SJCRH30 (cell line): ENCODE measurements around the gene RNASE12. TPM values are rescaled to one million over a fixed set of nuclear protein-coding genes. Genes with fewer than 3 reads are reported as not detected.
"Not testable (repeated sequence)": the region's sequence is repeated elsewhere in the genome, so short reads cannot be mapped to it uniquely, and the experiment has no call there.

Experiments used
- DNase-seq, 2 experiments: peaks; one replicate each; pipeline ENCODE4 v3.0.0-alpha.2; 2015 to 2020
- H3K27ac ChIP-seq: fragments of 250-450 bp; sonication (Bioruptor Pico); 2 replicates; pipeline ENCODE4 v1.5.1; 2020; ENCODE audit warnings: mild to moderate bottlenecking, moderate library complexity
- H3K27me3 ChIP-seq: fragments of 250-450 bp; sonication (Bioruptor Pico); 2 replicates; pipeline ENCODE4 v1.5.1; 2020; ENCODE audit warnings: mild to moderate bottlenecking, moderate library complexity
- H3K36me3 ChIP-seq: fragments of 250-450 bp; sonication (Bioruptor Pico); 2 replicates; pipeline ENCODE4 v1.5.1; 2020; ENCODE audit warnings: mild to moderate bottlenecking, moderate library complexity
- H3K4me1 ChIP-seq: fragments of 250-450 bp; sonication (Bioruptor Pico); 2 replicates; pipeline ENCODE4 v1.5.1; 2020; ENCODE audit warnings: mild to moderate bottlenecking, moderate library complexity
- H3K4me3 ChIP-seq: fragments of 250-450 bp; sonication (Bioruptor Pico); 2 replicates; pipeline ENCODE4 v1.5.1; 2020; ENCODE audit warnings: mild to moderate bottlenecking, moderate library complexity
- H3K9me3 ChIP-seq: fragments of 250-450 bp; sonication (Bioruptor Pico); replicated peaks from 2 replicates; pipeline ENCODE4 v1.5.1; 2020; ENCODE audit warnings: mild to moderate bottlenecking, moderate library complexity
- total RNA-seq: library from RNA; depleted of rRNA; stranded (reverse); fragments of >200 nt; shearing (Covaris generic); gene quantifications from 2 replicates; pipeline ENCODE4 v1.2.3, GENCODE V29; 2014

RNASE12 gene
- total RNA-seq, 1 experiment from 2014 or later, result not detected

- no peaks in the 10 kb centered on the region for H3K4me1 ChIP-seq
- H3K27ac ChIP-seq, result no peak overlapping the region
- no peak for DNase-seq
- H3K4me3 ChIP-seq, result no peak overlapping the region
- H3K9me3 ChIP-seq, result no peaks in the 10 kb centered on the region
- H3K27me3 ChIP-seq, result no peaks in the 10 kb centered on the region
- H3K36me3 ChIP-seq, result no peaks in the 10 kb centered on the region
Measured at GRCh38 chr14:20620798-20621478, 29.8 kb upstream of the RNASE12 start.

- H3K27ac ChIP-seq, H3K4me3 ChIP-seq, H3K4me1 ChIP-seq, DNase-seq, H3K9me3 ChIP-seq, H3K27me3 ChIP-seq, H3K36me3 ChIP-seq: not testable (repeated sequence)
Measured at GRCh38 chr14:20619688-20620087, 28.5 kb upstream of the RNASE12 start.

DNA sequence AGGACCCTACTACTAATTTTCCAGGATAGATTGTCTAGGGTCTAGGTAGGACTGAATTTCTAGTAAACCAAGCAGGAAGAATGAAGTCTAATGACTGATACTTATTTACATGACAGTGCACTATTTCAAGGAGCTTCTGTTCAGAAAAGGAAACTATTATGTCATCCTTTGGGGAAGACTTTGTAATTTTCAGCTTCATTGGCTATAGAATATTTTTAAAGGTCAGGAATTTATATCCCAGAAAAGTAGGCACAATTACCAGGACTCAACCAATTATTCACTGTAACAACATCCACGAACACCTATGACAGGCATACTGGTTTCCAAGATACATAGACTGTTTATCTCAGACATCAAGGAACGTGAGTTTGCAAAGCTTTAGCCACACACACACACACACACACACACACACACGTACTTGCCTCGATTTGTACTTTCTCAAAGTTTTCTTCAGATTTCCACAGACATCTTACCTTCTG, 27.1 kb upstream of the RNASE12 start:
- Histone ChIP-seq H3K36me3 (no peaks in the 10 kb centered on the region), H3K4me3 (no peak overlapping the region), H3K4me1 (no peaks in the 10 kb centered on the region), H3K27ac (no peak overlapping the region), H3K27me3 (no peaks in the 10 kb centered on the region), H3K9me3 (no peaks in the 10 kb centered on the region)
- DNase-seq, result no peak

DNA sequence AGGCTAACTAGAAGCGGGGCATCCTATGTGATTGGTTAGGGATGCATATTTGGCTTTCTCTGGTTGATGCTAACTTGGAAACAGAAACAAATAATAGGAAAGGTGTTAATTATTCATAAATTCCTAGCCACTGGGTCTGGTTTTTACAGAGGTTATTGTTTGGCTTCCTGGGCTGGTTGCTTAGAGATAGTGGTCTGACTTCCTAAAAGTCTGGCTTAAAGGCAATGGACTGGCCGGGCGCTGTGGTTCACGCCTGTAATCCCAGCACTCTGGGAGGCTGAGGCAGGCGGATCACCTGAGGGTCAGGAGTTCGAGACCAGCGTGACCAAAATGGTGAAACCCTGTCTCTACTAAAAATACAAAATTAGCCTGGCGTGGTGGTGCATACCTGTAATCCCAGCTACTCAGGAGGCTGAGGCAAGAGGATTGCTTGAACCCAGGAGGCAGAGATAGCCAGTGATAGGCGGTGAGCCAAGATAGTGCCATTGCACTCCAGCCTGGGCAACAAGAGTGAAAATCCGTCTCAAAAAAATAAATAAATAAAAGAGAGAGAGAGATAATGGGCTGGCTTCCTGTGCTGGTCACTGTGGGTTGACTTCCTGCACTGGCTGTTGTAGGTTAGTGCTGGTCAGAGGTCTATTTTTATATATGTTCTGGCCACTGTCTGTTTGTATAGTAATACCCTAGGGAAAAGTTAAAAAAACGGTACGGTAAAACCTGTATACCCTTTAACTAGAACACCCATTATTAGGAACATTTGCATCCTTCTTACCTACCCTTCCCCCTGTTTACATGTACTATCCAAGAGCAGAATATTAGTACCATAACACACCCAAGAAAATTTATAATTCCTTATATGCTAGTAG, 26.2 kb upstream of the RNASE12 start:
- no peak overlapping the region for H3K4me3 ChIP-seq
- no peaks in the 10 kb centered on the region for H3K9me3 ChIP-seq
- DNase-seq, result no peak
- no peaks in the 10 kb centered on the region for H3K4me1 ChIP-seq
- no peaks in the 10 kb centered on the region for H3K27me3 ChIP-seq
- no peaks in the 10 kb centered on the region for H3K36me3 ChIP-seq
- H3K27ac ChIP-seq, result no peak overlapping the region

DNA sequence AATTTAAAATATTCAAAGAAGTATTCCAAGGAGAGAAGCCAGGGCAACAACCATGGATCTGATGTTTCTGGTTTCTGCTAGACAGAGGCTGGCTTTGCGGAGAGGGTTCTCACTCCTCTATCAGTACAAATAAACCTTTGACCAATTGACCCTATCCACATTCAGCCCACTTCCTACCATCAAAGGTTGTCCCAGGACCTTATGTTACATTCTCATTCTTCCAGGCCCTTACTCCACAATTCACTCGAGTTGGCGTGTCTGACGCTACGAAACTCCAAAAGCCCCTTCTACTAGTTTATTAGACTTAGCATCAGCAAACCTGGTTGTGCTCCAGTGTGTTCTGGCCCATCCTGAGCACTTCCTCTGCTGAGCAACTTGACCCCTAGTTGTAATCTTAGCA, 24.8 kb upstream of the RNASE12 start:
- H3K36me3 ChIP-seq, result no peaks in the 10 kb centered on the region
- no peak overlapping the region for H3K27ac ChIP-seq
- no peaks in the 10 kb centered on the region for H3K27me3 ChIP-seq
- DNase-seq, result no peak
- no peaks in the 10 kb centered on the region for H3K9me3 ChIP-seq
- no peaks in the 10 kb centered on the region for H3K4me1 ChIP-seq
- no peak overlapping the region for H3K4me3 ChIP-seq

DNA sequence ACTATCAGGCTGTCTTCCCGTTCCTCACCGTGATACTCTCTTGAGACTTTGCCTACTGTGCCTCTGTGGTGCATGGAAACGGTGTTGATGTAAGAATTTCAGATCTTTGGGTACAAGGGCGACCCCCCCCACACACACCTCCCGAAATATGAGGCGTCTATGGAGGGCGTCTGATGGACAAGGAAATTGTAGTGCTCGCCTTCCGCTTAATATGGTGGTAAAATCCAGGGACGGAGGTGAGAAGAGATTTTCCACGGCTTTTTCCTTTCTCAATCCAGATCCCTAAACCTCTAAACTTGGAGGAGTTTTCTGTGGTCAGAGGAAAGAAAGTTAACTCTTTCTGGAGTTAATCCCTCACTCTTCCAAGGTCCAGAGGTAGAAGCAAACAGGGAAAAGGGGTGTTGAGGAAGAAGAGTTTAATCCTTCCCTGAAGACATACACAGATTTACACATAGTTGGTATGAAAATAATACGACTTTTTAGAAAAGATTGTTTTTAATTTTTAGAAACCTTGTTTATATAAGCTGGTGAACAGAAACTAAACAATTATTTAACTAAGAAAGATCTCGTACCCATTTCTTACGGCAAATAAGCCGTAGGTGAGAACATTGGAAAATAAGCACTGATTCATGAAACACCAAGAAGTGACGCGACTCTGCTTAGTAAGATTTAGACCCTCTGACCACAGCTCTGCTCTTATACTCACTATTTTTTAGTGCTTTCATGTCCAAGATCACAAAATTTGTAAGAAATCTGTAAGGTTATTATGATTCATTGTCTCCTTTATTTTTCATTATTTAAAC, 23.1 kb upstream of the RNASE12 start:
- DNase-seq, result peak in 1 of 2 experiments; percentile 58

DNA sequence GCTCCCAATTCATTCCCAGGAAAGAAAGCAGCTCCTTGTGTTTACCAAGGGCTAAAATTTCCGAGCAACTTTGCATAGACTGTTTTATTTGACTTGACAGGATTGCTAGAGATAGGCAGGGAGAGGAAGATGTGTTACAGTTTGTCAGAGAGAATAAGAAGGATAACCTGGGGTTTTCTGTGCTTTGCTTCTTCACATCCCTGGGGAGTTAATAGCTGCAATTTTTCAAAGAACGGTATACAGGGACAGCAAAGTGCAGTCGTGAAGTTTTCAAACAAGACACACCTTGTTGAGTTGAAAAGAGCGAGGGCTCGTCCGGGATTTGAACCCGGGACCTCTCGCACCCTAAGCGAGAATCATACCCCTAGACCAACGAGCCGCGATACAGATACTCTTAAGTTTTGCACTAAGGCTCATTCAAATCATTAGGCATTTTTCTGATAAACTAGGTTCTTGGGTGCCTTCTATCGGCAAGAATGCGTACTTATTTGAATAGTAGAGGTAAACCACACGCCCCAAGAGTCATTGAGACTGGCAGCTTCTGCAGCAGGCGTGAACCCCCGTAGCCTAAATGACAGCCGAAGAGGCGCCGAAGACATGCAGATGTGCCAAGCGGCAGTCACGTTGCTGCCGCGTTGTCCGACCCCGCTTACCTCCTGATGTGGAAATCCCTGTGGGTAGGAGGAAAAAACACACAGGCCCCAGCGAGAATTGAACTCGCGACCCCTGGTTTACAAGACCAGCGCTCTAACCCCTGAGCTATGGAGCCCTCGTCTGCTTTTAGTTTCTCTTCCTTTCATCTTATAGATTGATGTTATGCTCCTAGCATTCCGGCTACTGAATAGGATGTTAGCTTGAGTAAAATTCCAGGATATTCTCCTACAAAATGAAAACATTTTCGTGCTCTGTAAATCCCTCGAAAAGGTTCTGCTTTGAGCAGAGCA, 22.2 kb upstream of the RNASE12 start:
- Histone ChIP-seq H3K4me1 (no peaks in the 10 kb centered on the region; the same call in 1 of the 2 replicates), H3K36me3 (no peaks in the 10 kb centered on the region), H3K27me3 (no peaks in the 10 kb centered on the region), H3K4me3 (peak overlapping the region; percentile 60), H3K27ac (no peak overlapping the region), H3K9me3 (no peaks in the 10 kb centered on the region)
- DNase-seq, result peak; percentile 93 to 94

More for the DNA sequence above, 23.1 kb upstream of the RNASE12 start:
- H3K4me3 ChIP-seq, result peak overlapping the region; percentile 60
- H3K27me3 ChIP-seq, result no peaks in the 10 kb centered on the region
- no peaks in the 10 kb centered on the region for H3K36me3 ChIP-seq
- H3K4me1 ChIP-seq, result no peaks in the 10 kb centered on the region; the same call in 1 of the 2 replicates
- no peaks in the 10 kb centered on the region for H3K9me3 ChIP-seq
- H3K27ac ChIP-seq, result no peak overlapping the region

- H3K27me3 ChIP-seq, result no peaks in the 10 kb centered on the region
- H3K36me3 ChIP-seq, result no peaks in the 10 kb centered on the region
- DNase-seq, result no peak
- no peak overlapping the region for H3K4me3 ChIP-seq
- no peaks in the 10 kb centered on the region for H3K9me3 ChIP-seq
- H3K27ac ChIP-seq, result no peak overlapping the region
- no peaks in the 10 kb centered on the region; the same call in 1 of the 2 replicates for H3K4me1 ChIP-seq
Measured at GRCh38 chr14:20612403-20612802, 21.2 kb upstream of the RNASE12 start.

GRCh38 chr14:20611277-20611676, 20.1 kb upstream of the RNASE12 start:
- Histone ChIP-seq H3K9me3 (no peaks in the 10 kb centered on the region), H3K27me3 (no peaks in the 10 kb centered on the region), H3K27ac (no peak overlapping the region), H3K36me3 (no peaks in the 10 kb centered on the region), H3K4me3 (no peak overlapping the region), H3K4me1 (no peaks in the 10 kb centered on the region; the same call in 1 of the 2 replicates)
- DNase-seq, result no peak

DNA sequence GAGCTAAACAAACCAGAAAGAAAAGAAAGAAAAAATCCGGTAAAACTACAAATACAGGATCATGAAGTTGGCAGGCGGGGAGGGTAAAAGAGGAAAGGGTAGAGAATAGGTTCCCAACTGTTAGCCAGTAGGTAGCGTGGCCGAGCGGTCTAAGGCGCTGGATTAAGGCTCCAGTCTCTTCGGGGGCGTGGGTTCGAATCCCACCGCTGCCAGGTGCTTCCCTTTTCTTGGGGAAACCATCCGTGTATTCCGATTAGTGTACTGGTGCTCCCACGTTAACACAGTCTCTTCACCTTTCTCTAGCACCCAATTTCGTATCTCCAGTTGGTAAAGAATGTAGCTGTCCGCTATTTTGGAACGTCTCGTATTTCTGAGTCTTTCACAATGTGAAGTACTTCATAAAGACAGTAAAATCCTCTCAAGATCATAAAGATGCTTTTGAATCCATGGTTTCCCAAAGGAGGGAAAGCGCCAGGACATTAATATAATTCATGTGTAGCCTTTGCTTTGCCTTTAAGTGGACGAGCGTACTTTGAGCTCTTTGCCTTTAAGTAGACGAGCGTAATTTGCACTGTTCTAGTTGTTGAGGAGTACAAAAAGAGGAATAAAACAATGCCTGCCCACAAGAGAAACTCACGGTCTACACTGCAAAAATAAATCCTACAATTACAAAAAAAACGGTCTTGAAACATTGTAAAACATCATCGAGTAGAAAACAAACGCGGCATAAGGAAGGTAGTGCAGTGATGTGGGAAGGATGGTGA, 19.0 kb upstream of the RNASE12 start:
- Histone ChIP-seq H3K4me1 (no peaks in the 10 kb centered on the region; the same call in 1 of the 2 replicates), H3K27me3 (no peaks in the 10 kb centered on the region), H3K4me3 (peak overlapping the region; percentile 63), H3K9me3 (no peaks in the 10 kb centered on the region), H3K36me3 (no peaks in the 10 kb centered on the region), H3K27ac (no peak overlapping the region)
- DNase-seq, result peak; percentile 77 to 81

GRCh38 chr14:20609215-20610001, 18.2 kb upstream of the RNASE12 start:
- Histone ChIP-seq H3K27me3 (0 out of 2 replicates have a peak, but pooled peaks cover under 1% of the 10 kb centered on the region), H3K4me1 (no peaks in the 10 kb centered on the region; the same call in 1 of the 2 replicates), H3K36me3 (no peaks in the 10 kb centered on the region), H3K4me3 (peak overlapping the region; percentile 63), H3K9me3 (no peaks in the 10 kb centered on the region), H3K27ac (no peak overlapping the region)
- peak; percentile 63 to 90 for DNase-seq

DNA sequence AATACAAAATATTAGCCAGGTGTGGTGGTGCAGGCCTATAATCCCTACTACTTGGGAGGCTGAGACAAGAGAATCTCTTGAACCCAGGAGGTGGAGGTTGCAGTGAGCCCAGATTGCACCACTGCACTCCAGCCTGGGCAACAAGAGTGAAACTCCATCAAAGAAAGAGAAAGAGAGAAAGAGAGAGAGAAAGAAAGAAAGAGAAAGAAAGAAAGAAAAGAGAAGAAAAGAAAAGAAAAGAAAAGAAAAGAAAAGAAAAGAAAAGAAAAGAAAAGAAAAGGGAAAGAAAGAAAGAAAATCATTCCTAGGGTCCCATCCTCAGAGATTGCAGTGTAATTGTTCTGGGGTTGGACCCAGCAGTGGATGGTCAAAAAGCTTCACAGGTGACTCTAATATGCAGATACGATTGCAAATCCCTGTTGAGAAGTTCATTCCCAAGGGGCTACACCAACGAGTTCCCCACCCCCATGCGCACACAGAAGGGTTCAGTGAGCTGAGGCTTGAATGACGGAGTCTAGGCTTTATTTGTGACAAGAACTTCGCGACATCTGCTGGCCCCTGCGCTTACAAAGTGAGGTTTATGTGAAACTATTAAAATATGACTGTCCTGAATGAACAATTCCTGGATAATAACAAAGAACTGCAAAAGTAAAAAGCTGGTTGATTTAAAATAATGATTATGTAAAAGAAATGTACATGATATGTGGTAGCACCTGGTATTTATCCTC, 17.4 kb upstream of the RNASE12 start:
- no peaks in the 10 kb centered on the region for H3K9me3 ChIP-seq
- no peak for DNase-seq
- no peak overlapping the region for H3K27ac ChIP-seq
- H3K27me3 ChIP-seq, result 0 out of 2 replicates have a peak, but pooled peaks cover 3% of the 10 kb centered on the region
- H3K4me1 ChIP-seq, result no peaks in the 10 kb centered on the region; the same call in 1 of the 2 replicates
- no peaks in the 10 kb centered on the region for H3K36me3 ChIP-seq
- H3K4me3 ChIP-seq, result no peak overlapping the region
